ENCODE results near the gene CCDC88B.

CCDC88B gene

DNA sequence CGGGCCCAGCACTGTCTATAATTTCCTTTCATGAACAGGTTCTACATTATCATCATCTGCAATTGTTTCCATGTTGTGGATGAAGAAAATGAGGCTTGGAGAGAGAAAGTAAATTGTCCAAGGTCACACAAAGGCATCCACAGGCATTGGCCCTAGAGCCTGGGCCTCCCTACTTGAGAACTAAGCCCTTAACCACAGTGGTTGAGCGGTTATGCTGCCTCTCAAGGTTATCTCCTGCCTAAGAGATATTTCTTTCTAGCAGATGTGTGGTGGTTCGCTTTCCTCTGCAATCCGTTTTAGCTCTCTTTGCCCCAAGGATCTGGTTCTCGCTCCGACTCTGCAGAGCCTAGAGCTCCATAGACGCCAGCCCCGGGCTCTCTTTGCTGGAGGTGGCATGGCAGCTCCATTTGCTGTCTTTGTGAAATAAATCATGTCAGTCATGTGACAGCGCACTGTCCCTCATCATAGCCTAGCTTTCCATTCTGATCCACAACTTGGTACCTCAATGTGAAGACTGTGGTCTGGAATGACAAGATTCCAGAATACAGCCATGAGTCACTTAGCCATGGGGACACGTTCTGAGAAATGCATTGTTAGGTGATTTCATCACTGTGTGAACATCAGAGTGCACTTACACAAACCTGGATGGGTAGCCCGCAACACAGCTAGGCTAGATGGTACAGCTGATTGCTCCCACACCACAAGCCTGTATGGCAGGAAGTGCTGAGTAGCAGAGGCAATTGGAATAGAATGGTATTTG is 46.1 kb downstream of the CCDC88B start:
- DNase-seq = no peak

DNA sequence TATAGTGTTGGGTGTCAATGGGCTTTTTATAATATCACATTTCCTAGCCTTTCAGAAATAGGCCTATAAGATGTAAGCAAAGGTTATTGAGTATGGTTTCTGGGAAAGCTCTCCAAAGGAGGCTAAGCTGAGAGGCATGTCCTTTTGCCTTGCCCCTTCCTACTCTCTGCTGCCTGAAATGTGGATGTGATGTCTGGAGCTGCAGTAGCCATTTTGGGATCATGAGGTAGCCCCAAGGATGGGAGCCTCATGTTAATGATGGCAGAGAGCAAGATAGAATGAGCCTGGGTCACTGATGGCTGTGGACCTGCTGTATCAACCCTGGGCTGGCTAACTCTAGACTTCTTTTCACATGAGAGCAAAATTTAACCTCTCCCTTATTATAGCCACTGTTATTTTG is 47.9 kb downstream of the CCDC88B start:
- no peak for DNase-seq

DNA sequence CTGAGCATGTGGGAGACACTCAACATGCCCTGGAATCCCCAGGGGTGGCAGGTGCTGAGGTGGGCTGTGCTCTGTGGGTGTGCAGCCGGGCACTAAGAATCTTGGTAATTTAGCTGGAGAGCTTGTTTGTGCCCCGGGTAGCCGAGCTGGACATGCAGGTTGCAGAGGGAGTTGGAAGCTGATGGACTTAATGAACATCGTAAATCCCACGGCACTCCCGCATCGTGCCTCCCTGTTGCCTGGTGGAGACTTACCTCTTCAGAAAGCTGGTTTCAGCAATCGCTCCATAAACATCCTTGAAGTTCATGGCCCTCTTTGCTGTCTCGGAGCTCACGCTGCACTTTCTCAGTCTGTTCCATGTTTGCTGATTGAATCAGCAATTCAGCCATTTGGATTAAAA is 48.9 kb downstream of the CCDC88B start:
- no peak for DNase-seq

- DNase-seq = no peak
Observed at GRCh38 chr11:64389851-64390250, 49.8 kb downstream of the CCDC88B start.

- no peak for DNase-seq
Observed at GRCh38 chr11:64390558-64390957, 50.6 kb downstream of the CCDC88B start.

- no peak for DNase-seq
Observed at GRCh38 chr11:64391839-64392238, 51.8 kb downstream of the CCDC88B start.

DNA sequence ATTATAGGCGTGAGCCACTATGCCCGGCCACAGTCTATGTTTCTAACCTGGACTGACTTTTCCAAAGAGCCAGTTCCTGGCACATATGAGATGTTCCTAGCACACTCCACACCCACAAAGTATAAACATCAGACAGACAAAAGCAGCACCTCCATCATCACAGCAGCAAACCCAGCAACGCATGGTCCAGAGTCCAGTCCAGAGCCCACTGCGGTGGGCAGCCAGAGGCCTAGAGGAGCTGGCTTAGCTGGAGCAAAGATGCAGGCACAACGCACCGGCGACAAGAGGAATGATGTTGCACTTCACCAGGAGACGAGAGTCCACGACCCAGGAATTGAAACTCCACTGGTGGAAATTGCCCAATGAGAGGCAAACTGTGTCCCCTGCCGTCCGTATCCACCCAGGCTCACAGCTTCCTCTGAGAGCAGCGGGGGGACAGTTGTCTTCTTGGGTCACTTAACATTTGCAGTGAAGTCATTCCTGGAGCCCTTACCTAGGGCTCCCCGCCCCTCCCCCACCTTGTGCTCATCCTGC is 55.6 kb downstream of the CCDC88B start:
- no peak for DNase-seq

DNA sequence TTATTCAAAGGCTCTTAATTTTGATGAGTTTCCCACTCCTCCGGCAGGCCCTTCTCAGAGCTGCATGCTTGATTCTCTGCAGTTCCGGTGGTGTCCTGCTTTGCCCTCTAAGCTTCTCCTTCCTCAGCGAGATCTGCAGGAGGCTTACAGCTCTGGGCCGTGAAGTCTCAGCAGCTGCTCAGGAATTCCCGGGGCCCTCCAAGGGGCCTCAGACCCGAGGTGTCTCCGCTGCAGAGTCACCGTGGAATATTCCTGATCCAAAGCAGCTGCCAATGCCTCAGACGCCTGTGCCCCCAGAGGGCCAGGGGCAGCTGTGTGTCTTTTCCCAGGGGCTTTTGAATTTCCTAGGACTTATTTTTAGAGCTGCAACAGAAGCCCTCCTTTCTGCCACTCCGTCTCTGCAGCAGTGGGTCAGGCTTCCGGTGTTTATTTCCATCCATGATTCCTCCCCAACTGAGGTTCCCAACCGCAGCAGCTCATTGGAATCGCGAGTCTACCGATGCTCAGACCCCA is 56.1 kb downstream of the CCDC88B start:
- peak; percentile 78 to 89 for DNase-seq

DNA sequence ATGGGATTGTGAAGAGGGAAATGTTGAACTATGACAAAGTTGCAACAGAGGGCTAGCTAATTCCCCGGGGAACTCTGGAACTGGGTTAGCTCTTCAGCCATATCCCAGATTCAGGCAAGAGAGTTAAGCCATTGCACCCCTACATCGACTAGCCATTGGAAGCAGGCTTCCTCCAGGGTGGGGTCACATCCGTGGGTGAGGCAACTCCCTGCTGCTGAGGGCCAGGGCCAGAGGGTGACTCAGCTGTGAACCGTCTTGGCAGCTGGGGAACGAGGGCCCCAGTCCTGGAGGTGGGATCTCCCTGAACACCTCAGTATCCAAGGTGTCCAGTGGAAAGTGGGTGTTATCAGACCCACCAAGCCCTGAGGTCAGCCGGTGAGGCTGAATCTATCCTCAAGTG is 60.1 kb downstream of the CCDC88B start:
- DNase-seq = no peak

GRCh38 chr11:64400667-64401066 is 60.7 kb downstream of the CCDC88B start:
- DNase-seq = no peak

- no peak for DNase-seq
Observed at GRCh38 chr11:64401775-64402174, 61.8 kb downstream of the CCDC88B start.

DNA sequence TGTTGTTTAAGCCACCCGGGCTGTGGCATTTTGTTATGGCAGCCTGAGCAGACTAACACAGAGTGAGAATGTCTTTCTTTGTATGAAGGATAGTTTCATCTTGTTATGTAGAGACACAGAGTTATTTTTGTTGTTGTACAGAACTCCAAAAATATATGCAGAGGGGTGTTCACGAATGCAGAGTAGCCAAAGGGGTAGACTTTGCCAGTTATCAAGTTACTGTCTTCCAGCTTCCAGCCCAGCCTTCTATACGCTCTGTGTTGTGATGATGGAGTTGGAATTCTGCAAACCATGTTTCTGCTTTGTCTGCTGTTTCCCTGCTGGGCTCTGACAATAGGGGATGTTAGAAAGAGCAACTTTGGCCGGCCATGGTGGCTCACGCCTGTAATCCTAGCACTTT is 63.1 kb downstream of the CCDC88B start:
- no peak for DNase-seq

GRCh38 chr11:64406221-64406946 is 66.4 kb downstream of the CCDC88B start:
- no peak for DNase-seq
